HG03520 (cell line): ENCODE results near the gene CCR5AS.
"Not testable (repeated sequence)": the region's sequence is repeated elsewhere in the genome, so short reads cannot be mapped to it uniquely, and the experiment has no call there.

Source experiments
- ATAC-seq: cut with Tn5 transposase; IDR thresholded peaks from one replicate; pipeline ENCODE4 v1.9.1; 2021; ENCODE audit warnings: mild to moderate bottlenecking, moderate library complexity; ENCODE audit not compliant: unreplicated experiment

The CCR5AS gene

GRCh38 chr3:46406443-46406787 is 451 bp downstream of the CCR5AS start:
- ATAC-seq, result no peak

GRCh38 chr3:46405301-46406019 is 1.4 kb downstream of the CCR5AS start:
- ATAC-seq, result no peak

GRCh38 chr3:46402902-46403301 is 4.0 kb downstream of the CCR5AS start:
- ATAC-seq, result not testable (repeated sequence)

GRCh38 chr3:46401579-46401978 is 5.3 kb downstream of the CCR5AS start:
- no peak for ATAC-seq

GRCh38 chr3:46400846-46401245 is 6.0 kb downstream of the CCR5AS start:
- ATAC-seq, result no peak

- ATAC-seq, result no peak
Measured at GRCh38 chr3:46400000-46400734, 6.7 kb downstream of the CCR5AS start.

GRCh38 chr3:46399557-46399956 is 7.3 kb downstream of the CCR5AS start:
- ATAC-seq, result no peak

GRCh38 chr3:46399098-46399497 is 7.8 kb downstream of the CCR5AS start:
- ATAC-seq, result no peak

GRCh38 chr3:46398186-46398955 is 8.5 kb downstream of the CCR5AS start:
- ATAC-seq, result no peak

- ATAC-seq, result no peak
Measured at GRCh38 chr3:46397111-46397510, 9.8 kb downstream of the CCR5AS start.

GRCh38 chr3:46395766-46396530 is 10.9 kb downstream of the CCR5AS start:
- ATAC-seq, result no peak

GRCh38 chr3:46395210-46395661 is 11.6 kb downstream of the CCR5AS start:
- no peak for ATAC-seq

- no peak for ATAC-seq
Measured at GRCh38 chr3:46393554-46394434, 13.1 kb downstream of the CCR5AS start.

- ATAC-seq, result no peak
Measured at GRCh38 chr3:46393011-46393410, 13.9 kb downstream of the CCR5AS start.

GRCh38 chr3:46391526-46391925 is 15.3 kb downstream of the CCR5AS start:
- ATAC-seq, result not testable (repeated sequence)

GRCh38 chr3:46389306-46389705 is 17.6 kb downstream of the CCR5AS start:
- no peak for ATAC-seq

- not testable (repeated sequence) for ATAC-seq
Measured at GRCh38 chr3:46388847-46389246, 18.0 kb downstream of the CCR5AS start.

- no peak for ATAC-seq
Measured at GRCh38 chr3:46386205-46386604, 20.7 kb downstream of the CCR5AS start.

GRCh38 chr3:46383951-46384330 is 22.9 kb downstream of the CCR5AS start:
- no peak for ATAC-seq
